HG02870 (cell line): ENCODE measurements around the gene MMEL1.
"Not testable (repeated sequence)": the region's sequence is repeated elsewhere in the genome, so short reads cannot be mapped to it uniquely, and the experiment has no call there.

Experiments
- ATAC-seq: cut with Tn5 transposase; IDR thresholded peaks from one replicate; pipeline ENCODE4 v1.9.1; 2021; ENCODE audit warnings: mild to moderate bottlenecking, moderate library complexity; ENCODE audit not compliant: unreplicated experiment

The MMEL1 gene

GRCh38 chr1:2578758-2579118, 54.1 kb downstream of the MMEL1 start:
- no peak for ATAC-seq

DNA sequence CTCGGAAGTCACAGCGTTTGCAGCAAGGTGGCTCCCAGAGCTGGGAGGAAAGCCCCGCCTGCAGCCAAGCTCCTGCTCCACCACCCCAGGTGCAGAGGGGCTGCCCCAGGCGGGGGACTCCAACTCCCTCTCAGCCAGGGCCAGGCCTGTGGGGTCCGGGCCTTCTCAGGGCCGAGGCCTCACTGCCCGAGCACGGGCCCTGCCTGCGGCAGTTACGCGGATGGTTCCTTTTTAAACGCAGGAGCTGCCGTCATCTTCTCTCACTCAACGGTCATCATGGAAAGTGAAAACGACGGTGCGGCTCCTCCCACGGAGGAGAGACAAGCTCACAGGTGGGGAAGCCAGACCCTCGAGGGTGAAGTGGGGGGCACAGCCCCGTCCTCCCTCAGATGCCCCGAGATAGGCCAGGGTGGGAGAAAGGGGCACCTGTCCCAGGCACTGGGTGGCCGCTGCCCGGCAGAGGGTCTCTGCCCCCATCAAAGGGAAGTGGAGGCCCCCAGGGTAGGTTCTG, 55.2 kb downstream of the MMEL1 start:
- ATAC-seq: peak; percentile 46

GRCh38 chr1:2575801-2576663, 56.8 kb downstream of the MMEL1 start:
- ATAC-seq: no peak

DNA sequence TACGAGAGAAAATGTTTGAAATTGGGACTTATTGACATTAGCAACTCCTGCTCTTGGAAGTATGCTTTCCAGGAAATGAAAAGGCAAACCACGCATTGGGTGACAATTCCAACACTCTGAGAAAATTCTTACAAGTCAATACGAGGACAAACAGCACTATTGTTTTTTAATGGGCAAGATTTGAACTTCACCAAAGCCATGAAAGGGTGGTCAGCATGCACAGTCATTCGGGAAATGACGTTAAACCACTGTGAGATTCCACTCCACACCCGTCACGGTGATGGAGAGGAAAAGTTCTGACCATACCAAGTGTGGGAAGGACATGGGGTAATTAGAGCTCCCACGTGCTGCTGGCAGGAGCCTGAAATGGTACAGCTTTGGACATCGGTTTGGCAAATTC, 58.5 kb downstream of the MMEL1 start:
- no peak for ATAC-seq

DNA sequence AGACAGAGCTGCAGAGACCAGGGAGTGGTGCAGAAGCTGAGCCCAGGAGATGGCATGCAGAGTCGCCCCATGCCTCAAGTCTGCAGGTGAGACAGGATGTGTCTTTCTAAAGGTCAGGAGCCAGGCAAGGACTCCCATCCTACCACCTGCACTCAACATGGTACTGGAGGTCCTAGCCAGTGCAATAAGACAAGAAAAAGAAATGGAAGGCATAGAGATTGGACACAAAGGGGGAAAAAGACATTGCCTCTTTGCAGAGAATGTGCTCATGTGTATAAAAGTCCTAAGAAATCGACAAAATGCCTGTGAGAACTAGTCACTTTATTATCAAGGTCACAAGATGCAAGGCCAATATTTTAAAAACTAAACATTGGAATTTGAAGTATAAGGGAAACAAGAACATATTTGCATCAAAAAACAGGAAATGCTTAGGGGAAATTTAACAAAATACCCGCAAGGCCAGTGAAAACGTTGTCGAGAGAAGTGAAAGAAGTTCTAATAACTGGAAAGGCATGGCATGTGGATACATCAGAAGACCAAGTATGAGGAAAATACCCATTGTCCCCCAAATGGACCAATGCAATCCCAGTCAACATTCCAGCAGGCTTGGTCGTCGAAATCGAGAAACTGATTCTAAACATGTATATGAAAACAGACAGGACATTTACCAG, 59.4 kb downstream of the MMEL1 start:
- ATAC-seq: no peak

DNA sequence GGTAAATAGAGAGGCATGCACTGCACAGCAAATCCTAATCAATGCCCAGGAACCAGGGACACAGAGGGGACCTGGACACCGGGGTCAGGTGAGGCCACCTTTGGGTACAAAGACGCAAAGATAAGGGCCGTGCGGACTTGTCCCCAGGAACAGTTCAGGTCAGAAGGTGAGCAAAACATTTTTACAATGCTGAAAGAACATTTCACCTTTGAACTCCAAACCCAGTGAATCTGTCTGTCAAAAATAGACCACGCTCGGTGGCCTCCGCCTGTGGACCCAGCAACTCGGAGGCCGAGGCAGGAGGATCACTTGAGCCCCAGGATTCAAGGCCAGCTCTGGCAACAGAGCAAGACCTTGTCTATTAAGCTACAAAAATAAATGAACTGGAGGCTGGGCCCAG, 61.5 kb downstream of the MMEL1 start:
- ATAC-seq: no peak

- ATAC-seq: no peak
These were observed 62.5 kb downstream of the MMEL1 start for GRCh38 chr1:2570332-2570731.

DNA sequence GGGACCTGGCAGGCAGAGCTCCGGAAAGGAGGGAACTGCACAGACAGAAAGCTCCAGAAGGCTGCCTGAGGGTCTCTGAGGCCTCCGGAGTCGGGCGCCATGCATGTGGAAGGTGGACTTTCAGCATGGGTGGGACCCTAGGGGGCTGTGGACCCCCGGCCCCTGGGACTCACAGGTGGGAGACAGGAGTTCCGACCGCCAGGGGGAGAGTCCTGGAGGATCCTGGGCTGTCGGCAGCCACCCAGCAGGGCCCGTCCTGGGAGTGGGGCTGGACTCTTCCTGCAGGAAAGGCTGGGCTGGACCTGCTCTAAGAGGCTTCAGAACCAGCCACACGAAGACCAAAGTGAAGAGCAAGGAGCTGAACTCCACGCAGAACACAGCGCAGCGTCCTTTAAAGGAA, 63.1 kb downstream of the MMEL1 start:
- ATAC-seq: not testable (repeated sequence)

DNA sequence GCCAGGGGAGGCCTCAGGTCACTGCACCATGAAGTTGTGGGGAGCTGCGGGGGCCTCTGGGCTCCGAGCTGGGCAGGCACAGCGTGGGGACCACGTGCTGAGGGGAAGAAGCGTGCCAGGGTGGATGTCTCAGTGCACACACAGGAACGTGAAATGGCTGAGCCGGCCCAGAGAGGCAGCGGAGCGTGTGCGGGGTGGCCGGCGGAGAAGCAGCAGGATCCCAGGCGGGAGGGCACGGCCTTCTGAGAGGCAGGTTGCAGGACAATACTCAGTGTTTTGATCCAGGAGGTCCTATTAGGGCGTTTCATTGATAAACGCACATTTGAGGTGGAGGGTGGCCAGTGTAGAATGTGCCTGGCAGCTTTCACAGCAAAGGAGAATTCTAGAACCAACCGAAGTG, 63.8 kb downstream of the MMEL1 start:
- ATAC-seq: no peak

DNA sequence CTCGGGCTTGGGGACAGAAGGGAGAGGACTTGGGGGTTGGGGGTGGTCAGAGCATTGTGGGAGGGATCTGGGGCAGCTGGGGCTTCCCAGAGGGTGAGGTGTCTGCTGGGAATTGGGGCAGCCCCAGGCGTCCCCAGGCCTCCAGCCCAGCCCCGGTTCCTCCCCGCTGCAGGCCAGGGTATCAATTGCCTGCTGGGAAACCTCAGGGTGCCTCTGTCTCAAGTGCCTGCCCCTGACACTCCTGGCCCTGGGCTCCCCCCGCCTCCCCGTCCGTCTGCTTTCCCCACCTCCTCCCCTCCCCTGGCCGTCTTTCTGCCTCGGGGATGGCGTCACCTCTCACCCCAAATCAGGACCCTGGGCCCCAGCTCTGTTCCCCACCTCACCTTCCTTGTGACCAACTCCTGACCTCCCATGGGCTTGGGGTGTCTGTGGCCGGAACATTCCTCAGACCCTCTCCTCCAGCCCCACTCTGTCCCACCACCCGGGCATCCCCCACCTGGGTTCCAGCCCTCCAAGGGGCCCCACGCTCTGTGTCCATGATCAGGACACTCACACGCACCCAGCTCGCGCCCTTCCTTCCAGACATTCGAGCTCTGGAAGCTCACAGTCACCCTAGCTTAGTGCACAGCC, 64.5 kb downstream of the MMEL1 start:
- ATAC-seq: not testable (repeated sequence)

- no peak for ATAC-seq
These were observed 65.6 kb downstream of the MMEL1 start for GRCh38 chr1:2567083-2567679.

- no peak for ATAC-seq
These were observed 66.4 kb downstream of the MMEL1 start for GRCh38 chr1:2566101-2567045.

DNA sequence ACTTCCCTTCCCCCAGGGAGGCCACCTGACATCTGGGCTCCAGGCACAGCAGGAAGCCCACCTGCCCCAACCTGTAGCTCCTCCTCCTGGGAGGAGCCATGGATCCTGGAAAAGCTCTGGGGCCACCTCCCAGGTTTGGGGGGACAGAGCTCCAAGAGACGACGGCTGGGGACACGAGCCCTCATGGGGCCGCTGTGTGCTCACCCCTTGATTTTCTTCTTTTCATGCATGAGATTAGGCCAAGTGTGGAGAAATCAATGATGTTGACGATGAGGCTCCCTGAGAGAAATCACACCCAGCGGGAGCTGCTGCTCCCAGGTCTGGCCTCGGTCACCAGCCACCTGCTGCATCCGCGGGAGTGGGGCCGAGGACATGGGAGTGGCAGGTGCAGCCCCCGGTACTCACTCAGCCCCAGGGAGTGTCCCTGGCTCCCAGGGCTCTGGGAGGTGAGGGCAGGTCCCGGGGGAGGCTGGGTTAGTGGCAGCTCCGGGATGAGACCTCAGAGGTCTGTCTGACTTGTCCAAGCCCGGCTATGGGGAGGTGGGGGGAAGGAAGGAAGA, 67.9 kb downstream of the MMEL1 start:
- ATAC-seq: no peak

DNA sequence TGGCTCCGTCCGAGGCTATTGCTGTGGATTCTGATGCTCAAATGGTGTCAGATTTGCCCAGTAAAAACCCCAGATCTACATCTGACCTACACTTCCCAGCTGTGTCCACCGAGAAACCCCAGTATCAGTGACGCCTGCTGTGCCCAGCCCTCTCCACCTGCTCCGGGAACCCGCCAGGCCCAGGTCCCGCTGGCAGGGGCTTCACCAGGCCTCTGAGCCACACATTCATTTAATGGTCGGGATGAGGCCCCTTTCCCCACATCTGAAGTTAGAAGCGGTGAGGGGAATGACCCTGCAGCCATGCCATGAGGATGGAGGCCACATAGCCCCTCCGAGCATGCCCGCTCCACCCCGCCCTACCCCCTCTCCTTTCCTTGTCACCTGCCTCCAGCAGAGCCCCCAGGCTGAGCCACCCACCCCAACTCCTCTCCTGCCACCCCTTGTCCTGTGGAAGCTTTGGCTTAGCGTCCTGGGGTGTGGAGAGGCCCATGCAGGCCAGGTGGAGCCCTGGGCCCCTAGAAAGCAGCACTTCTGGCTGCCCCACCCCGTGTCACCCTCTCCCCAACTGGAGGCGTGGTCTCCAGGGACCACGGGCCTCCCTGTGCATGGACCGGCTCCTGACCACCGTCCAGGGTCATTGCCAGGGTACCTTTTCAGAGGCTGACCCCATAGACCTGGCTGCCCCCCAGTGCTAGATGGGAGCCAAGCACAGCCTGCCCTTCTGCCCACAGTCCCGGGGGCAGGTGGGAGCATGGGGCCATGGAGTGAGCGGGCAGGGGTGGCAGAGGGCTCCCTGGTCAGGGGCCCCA, 68.6 kb downstream of the MMEL1 start:
- no peak for ATAC-seq

GRCh38 chr1:2563205-2563604, 69.6 kb downstream of the MMEL1 start:
- no peak for ATAC-seq

- ATAC-seq: no peak
These were observed 70.6 kb downstream of the MMEL1 start for GRCh38 chr1:2561898-2562895.

DNA sequence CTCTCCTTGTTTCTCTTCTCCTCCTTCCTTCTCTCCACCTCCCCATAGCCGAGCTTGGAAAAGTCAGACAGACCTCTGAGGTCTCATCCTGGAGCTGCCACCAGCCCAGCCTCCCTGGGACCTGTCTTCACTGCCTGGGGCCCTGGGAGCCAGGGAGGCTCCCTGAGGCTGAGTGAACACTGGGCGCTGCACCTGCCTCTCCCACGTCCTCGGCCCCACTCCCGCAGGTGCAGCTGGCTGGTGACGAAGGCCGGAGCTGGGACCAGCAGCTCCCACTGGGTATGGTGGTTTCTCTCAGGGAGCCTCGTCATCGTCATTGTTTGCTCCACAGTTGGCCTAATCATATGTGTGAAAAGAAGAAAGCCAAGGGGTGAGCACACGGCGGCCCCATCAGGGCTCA, 71.4 kb downstream of the MMEL1 start:
- ATAC-seq: no peak
